ENCODE data around the gene CA9. TPM values are rescaled to one million over a fixed set of nuclear protein-coding genes. Genes with fewer than 3 reads are reported as not detected.

The CA9 gene
- total RNA-seq: not detected

GRCh38 chr9:35673132-35674024 is at the start of gene CA9:
Gene CA9 (plus strand): TSS chr9:35673928. CDS start chr9:35673960, 32 bp downstream.

GRCh38 chr9:35650341-35651158 is 23.2 kb upstream of the CA9 start, which contains the start of gene SIT1:
Gene SIT1 (minus strand): TSS chr9:35650931. CDS start chr9:35650853, 78 bp downstream.

GRCh38 chr9:35657546-35658136 is 16.1 kb upstream of the CA9 start, which contains the start of gene RMRP:
Gene RMRP (minus strand): TSS chr9:35658019.

GRCh38 chr9:35658137-35658967 is 15.4 kb upstream of the CA9 start, which contains the start of gene CCDC107:
Gene CCDC107 (plus strand): TSS chr9:35658292. CDS start chr9:35658380, 88 bp downstream.

GRCh38 chr9:35664531-35665470 is 8.9 kb upstream of the CA9 start, which contains the start of gene ARHGEF39:
Gene ARHGEF39 (minus strand): TSS chr9:35665195. CDS start chr9:35665169, 26 bp downstream.

GRCh38 chr9:35689542-35690293 is 16.0 kb downstream of the CA9 start, which contains the start of gene TPM2:
Gene TPM2 (minus strand): TSS chr9:35689925. CDS start chr9:35689817, 108 bp downstream.

Small RNA genes within 50 kb of the gene (small RNA-seq; reads per million reads assigned to genes)
- not detected for gene RMRP (ENCODE audit: low replicate concordance)
- gene RN7SL22P (ENCODE audit: low replicate concordance): not detected

Other genes starting within 250 kb of the CA9 start
- gene RUSC2, start 183.8 kb upstream of the CA9 start, total RNA-seq: 66.4 TPM
- 19.1 TPM for gene TESK1, start 68.7 kb upstream of the CA9 start, total RNA-seq
- not detected for gene CD72, start 55.5 kb upstream of the CA9 start, total RNA-seq
- gene SIT1, start 23.0 kb upstream of the CA9 start, total RNA-seq: not detected
- 78,439 TPM for gene RMRP, start 15.9 kb upstream of the CA9 start, total RNA-seq
- gene CCDC107, start 15.6 kb upstream of the CA9 start, total RNA-seq: 9.7 TPM
- gene ARHGEF39, start 8.7 kb upstream of the CA9 start, total RNA-seq: 0.31 TPM
- 15.7 TPM for gene TPM2, start 16.0 kb downstream of the CA9 start, total RNA-seq
- gene TLN1, start 58.3 kb downstream of the CA9 start, total RNA-seq: 26.6 TPM
- 30.0 TPM for gene CREB3, start 58.7 kb downstream of the CA9 start, total RNA-seq
- gene GBA2, start 75.3 kb downstream of the CA9 start, total RNA-seq: 92.0 TPM
- gene RGP1, start 75.4 kb downstream of the CA9 start, total RNA-seq: 20.0 TPM
- not detected for gene MSMP, start 80.3 kb downstream of the CA9 start, total RNA-seq
- 19.4 TPM for gene NPR2, start 117.7 kb downstream of the CA9 start, total RNA-seq
- gene SPAG8, start 138.3 kb downstream of the CA9 start, total RNA-seq: 4.1 TPM
- 7.8 TPM for gene HINT2, start 141.1 kb downstream of the CA9 start, total RNA-seq
- not detected for gene FAM221B, start 154.8 kb downstream of the CA9 start, total RNA-seq
- gene TMEM8B, start 155.3 kb downstream of the CA9 start, total RNA-seq: 12.5 TPM
- gene OR13J1, start 196.5 kb downstream of the CA9 start, total RNA-seq: not detected
- 0.63 TPM for gene HRCT1, start 232.3 kb downstream of the CA9 start, total RNA-seq
- 0.31 TPM for gene SPAAR, start 235.6 kb downstream of the CA9 start, total RNA-seq

Data from parietal lobe (tissue), 2 donors.